SK-N-MC (cell line): ENCODE data around the gene ITPR2.

Experiments
- DNase-seq: peaks from one replicate; pipeline ENCODE4 v3.0.0-alpha.2; 2011; ENCODE audit warnings: low read depth, low spot score
- H3K27ac ChIP-seq: fragments of 200-600 bp; sonication (generic); 2 replicates; pipeline ENCODE4 v1.5.1; 2016; ENCODE audit warnings: mixed run types
- H3K36me3 ChIP-seq: fragments of 200-600 bp; sonication (generic); 2 replicates; pipeline ENCODE4 v1.6.1; 2017; ENCODE audit warnings: antibody characterized with exemption, low read length, mixed read lengths; ENCODE audit not compliant: insufficient read depth
- H3K4me3 ChIP-seq: fragments of 200-600 bp; sonication (generic); 2 replicates; pipeline ENCODE4 v1.5.1; 2016
- H3K9ac ChIP-seq: fragments of 200-600 bp; sonication (generic); 2 replicates; pipeline ENCODE4 v1.8.0; 2017; ENCODE audit warnings: mixed run types, mixed read lengths; ENCODE audit not compliant: insufficient read length
- H3K9me3 ChIP-seq: fragments of 200-600 bp; sonication (generic); 2 replicates; pipeline ENCODE4 v1.6.1; 2017; ENCODE audit warnings: low read depth, mild to moderate bottlenecking, antibody characterized with exemption, low read length, moderate library complexity, mixed read lengths
- EZH2 ChIP-seq: fragments of 200-600 bp; sonication (generic); IDR thresholded peaks from one replicate; pipeline ENCODE4 v1.6.1; 2017; ENCODE audit warnings: antibody characterized with exemption
- FOXP2 ChIP-seq: optimal IDR thresholded peaks from 2 replicates; pipeline ENCODE3; 2011; ENCODE audit warnings: mild to moderate bottlenecking, moderate library complexity; ENCODE audit not compliant: insufficient read depth; ENCODE audit errors: extremely low read length, control extremely low read depth
- POLR2AphosphoS5 ChIP-seq: IDR thresholded peaks from 2 replicates; pipeline ENCODE4 v1.6.1; 2012; ENCODE audit warnings: mild to moderate bottlenecking, low read depth, low read length, borderline replicate concordance

Gene ITPR2

DNA sequence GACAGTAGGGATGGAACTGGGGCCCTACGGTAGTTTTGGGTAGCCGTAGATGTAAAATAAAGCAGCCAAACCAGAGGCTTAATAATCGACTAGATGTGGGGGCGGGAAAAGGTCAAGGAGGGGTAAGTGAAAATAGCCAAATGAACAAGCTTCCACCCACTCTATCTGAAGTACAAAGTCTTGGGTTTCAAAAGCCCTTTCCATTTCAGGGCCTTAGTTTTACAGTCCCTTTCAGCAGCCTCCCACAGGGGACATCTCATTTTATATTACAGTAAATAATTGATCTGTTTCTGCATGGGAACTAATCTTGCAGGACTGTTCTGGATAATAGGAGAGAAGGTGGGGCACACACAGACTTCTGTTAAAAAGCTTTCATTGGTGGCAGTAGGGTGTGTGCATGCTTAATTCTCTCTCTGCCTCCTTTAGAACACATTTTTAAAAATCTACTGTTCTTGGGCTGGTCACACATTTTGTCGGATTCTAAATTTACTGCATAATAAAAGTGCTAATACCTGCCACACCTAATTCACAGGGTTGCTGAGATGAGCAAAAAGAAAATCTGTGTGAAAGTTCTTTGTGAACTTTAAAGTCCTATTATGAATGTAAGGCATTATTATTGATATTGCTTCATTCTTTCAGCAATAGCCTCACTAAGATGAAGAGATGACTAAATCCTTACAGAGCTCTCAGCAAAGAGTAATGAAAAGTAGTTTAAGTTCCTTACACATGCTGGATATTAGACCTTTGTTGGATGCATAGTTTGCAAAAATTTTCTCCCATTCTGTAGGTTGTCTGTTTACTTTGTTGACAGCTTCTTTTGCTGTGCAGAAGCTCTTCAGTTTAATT is 104.6 kb downstream of the ITPR2 start:
- Histone ChIP-seq H3K4me3 (no peak overlapping the region), H3K36me3 (no peaks in the 10 kb centered on the region), H3K27ac (no peak overlapping the region), H3K9me3 (no peaks in the 10 kb centered on the region), H3K9ac (no peak overlapping the region)
- no peak for DNase-seq
- TF ChIP-seq EZH2 (no peak), POLR2AphosphoS5 (no peak)

DNA sequence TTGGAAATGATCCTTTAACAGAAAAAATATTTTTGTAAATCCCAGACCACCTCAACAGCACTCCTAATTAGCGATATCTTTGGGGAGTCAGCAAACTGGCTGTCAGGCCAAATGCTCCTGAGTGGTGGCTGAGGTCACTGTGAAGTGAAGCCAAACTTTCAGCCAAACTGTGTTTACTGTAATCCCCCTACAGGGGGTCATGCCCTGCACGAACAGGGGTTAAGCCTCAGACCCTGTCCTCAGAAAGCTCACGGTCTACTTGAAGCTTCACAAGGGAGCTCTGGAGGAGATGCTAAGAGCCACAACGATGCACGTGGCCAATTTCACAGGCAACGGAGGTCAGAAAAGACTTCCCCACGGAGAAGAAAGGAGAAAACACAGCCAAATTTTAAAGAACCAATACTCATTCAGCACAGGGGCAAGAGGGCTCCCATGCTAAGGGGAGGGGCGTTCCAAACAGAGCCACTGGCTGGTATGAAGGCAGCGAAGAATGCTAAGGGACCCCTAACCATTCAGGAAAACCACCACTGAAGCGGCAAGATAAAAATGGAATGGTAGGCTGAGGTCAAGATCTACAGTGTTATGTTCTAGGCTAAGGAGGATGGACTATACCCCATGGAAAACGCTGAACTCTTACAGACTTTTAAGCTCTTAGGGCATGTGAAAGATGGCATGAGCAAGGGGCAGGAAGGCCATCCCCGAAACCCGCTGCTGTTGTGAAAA is 105.4 kb downstream of the ITPR2 start:
- no peak for DNase-seq
- Histone ChIP-seq H3K36me3 (no peaks in the 10 kb centered on the region), H3K27ac (no peak overlapping the region), H3K9me3 (no peaks in the 10 kb centered on the region), H3K9ac (no peak overlapping the region), H3K4me3 (no peak overlapping the region)
- no peak for TF ChIP-seq EZH2
- no peak for TF ChIP-seq POLR2AphosphoS5
- no peak for TF ChIP-seq FOXP2

DNA sequence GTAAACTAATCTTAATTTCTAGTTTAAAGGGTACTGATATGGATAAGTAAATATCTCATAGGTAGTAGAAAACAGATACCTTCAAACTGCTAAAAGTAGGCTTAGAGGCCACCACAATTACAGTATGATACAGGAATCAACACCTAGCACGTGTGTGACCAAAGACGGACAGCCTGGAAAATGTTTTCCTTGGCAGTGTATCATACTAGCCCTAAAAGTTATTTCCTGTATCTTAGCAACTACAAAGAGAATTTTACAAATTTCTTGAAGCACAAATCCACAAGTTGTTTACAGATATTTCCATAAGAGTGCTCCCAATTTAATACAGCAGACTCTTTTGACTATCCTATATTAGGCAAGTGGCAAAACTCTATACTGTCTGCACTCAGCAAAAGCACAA is 106.0 kb downstream of the ITPR2 start:
- Histone ChIP-seq H3K9me3 (no peaks in the 10 kb centered on the region), H3K27ac (no peak overlapping the region), H3K36me3 (no peaks in the 10 kb centered on the region), H3K9ac (no peak overlapping the region), H3K4me3 (no peak overlapping the region)
- no peak for DNase-seq
- TF ChIP-seq FOXP2: no peak

DNA sequence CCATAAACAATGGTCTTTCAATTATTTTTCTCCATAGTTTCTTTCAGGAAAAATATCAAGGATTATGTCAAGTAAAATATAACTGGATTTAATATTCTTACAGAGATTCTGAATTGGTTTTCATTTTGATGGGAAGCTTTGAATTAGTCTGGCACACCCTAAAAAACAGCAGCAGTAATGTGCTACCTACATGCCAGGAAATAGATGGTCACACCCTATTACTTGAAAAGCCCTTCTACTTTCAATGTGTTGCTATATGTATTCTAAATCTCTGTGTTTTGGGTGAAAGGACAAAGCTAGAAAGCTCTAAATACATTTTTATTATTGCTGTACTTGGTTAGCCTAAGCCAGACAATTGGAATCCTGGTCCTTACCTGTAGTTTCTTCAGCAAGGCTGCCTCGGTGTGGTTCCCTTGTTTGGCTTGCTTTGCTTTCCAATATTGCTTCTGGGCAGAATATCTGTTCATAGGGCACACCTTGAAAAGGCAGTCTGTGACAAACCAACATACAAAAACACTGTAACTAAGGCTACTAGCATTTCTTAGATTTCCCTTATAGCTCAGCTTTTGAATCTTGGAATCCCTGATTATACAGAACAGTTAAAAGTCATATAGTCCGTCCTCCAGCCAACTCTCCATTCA is 107.6 kb downstream of the ITPR2 start:
- Histone ChIP-seq H3K27ac (no peak overlapping the region), H3K4me3 (no peak overlapping the region), H3K36me3 (no peaks in the 10 kb centered on the region), H3K9me3 (no peaks in the 10 kb centered on the region), H3K9ac (no peak overlapping the region)
- no peak for DNase-seq
- no peak for TF ChIP-seq POLR2AphosphoS5
- TF ChIP-seq FOXP2: no peak
- no peak for TF ChIP-seq EZH2

DNA sequence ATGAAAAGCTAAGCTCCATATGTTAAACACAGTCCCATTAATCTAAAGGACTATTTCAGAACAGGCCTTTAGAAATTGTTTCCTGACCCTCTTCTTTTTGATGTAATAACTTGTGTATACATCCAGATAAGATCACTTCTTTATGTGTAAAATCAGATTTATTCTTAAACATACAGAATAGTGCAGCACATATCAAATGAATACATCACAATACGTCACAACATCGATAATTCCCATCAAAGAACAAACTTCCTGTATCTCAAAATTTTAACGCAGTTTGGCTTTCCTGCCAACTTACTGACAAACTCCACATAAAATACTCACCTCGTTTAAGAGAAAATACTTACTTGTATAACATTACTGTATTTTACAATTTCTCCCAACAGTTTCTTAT is 108.7 kb downstream of the ITPR2 start:
- Histone ChIP-seq H3K27ac (no peak overlapping the region), H3K36me3 (no peaks in the 10 kb centered on the region), H3K4me3 (no peak overlapping the region), H3K9ac (no peak overlapping the region), H3K9me3 (no peaks in the 10 kb centered on the region)
- no peak for TF ChIP-seq FOXP2
- TF ChIP-seq POLR2AphosphoS5: no peak
- TF ChIP-seq EZH2: no peak
- DNase-seq: no peak

DNA sequence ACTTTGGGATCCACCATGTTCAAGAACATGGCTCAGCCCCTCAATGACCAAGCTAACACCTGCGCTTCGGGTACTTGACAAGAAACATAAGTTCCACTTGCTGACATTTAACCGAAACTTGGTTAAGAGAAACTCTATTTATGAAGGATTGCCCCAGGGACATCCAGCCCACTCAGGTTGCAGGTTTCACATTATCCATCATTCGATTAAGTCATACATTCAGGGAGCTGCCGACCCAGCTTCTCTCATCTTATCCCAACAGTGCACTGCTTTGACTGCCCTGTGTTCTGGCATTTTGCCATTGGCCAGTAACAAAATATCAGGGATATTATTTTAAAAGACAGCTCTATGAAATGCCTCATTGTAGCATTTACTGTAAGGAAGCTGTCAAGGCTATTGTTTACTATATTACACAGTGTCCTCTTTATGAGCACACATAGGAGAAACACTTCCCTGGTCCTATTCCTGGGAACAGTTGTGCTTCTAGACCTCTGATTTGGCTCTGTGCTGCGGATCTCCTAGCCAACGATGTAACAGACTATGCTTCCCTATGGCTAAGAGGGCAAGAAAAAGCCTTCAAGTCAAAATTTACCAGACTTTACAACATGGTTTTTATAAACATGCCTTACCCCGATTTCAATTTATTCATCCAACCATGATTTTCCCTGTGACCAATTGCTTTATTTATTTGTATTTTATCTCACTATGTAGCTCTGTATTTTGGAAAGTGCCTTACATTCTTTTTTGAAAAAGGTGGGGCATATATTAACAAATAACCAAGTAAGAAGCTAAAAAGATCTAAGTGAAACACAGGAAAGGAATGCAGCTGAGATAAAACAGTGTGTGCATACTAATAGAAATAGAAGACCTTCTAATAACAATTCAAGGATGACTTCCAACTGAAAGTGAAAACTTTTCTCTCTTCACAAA is 109.3 kb downstream of the ITPR2 start:
- H3K4me3 ChIP-seq: no peak overlapping the region
- no peak overlapping the region for H3K9ac ChIP-seq
- H3K36me3 ChIP-seq: no peaks in the 10 kb centered on the region
- H3K27ac ChIP-seq: no peak overlapping the region
- DNase-seq: no peak
- H3K9me3 ChIP-seq: no peaks in the 10 kb centered on the region
- TF ChIP-seq FOXP2: no peak
- TF ChIP-seq POLR2AphosphoS5: no peak
- TF ChIP-seq EZH2: no peak

DNA sequence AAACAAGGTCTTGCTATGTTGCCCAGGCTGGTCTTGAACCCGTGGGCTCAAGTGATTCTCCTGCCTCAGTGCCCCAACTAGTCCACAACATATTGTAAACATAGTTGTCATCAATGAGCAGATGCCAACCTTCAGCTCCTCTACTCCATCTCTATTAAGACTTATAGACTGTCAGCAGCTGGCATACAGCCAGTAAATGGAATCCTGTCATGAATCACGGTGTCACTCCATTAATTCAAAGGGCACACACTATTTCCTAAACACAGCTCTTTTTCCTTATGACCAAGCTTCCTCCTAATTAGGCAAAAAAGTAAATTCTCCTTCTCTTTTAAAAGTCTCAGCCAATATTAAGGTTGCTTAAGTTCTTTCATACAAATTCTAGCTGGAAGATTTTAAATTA is 111.2 kb downstream of the ITPR2 start:
- no peak for DNase-seq
- Histone ChIP-seq H3K9ac (no peak overlapping the region), H3K36me3 (no peaks in the 10 kb centered on the region), H3K9me3 (no peaks in the 10 kb centered on the region), H3K4me3 (no peak overlapping the region), H3K27ac (no peak overlapping the region)
- TF ChIP-seq FOXP2 (no peak), EZH2 (no peak), POLR2AphosphoS5 (no peak)

DNA sequence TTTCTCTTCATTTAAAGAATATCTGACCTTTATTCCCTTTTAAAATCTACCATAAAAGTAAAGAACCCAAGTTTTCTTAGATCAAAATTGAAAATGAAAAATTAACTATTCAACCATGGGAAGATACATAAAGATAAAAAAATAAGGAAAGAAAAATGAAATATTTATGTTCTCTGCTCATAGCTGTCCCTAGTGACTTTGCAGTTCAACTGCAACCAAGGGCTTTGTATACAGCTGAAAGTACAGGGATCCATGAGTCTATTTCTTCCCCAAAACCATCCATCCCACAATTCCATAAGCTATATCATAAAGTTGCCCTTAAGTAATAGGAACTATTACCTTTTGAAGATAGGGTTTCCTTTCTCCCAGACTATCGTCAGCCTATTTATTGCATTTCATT is 113.1 kb downstream of the ITPR2 start:
- H3K9me3 ChIP-seq: no peaks in the 10 kb centered on the region
- no peak for DNase-seq
- no peaks in the 10 kb centered on the region for H3K36me3 ChIP-seq
- H3K4me3 ChIP-seq: no peak overlapping the region
- TF ChIP-seq FOXP2 (no peak), POLR2AphosphoS5 (no peak), EZH2 (no peak)
- H3K9ac ChIP-seq: no peak overlapping the region
- no peak overlapping the region for H3K27ac ChIP-seq
